Measurements from ENCODE around the gene ATP10D.

ATP10D gene

DNA sequence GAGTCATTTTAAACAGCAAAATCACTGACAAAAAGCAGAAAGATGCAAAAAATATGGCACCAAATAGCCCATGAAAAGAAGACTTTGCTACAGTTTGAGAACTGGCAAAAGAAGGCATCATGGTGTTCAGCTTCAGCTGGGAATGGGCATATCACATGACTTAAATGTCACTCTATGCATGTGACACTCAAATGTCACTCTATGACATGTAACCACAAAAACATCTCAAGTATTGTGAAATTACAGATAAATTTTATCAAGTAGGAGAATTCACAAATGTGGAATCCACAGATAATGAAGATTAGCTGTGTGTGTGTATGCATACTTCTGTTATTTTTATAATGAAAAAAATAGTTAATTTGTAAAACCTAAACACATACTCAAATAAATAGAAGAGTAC, 81.9 kb downstream of the ATP10D start:
- ChIA-PET POLR2A (no interaction called here), CTCF (interaction anchor here (1.4 to 2.1 kb wide), 3 partner anchors 10 to 55 kb away, joined by 3 to 7 read pairs (median 3); no protein-coding TSS in a partner anchor)
- peaks cover 4 to 23% (median 9%) of the 10 kb centered on the region in 4 experiments for H3K36me3 ChIP-seq (ENCODE audit: control insufficient read depth in 4 of 4, insufficient read depth in 4 of 4, low read length in 3 of 4)
- peak in 1 of 3 donors; percentile 33 for DNase-seq
- H3K4me1 ChIP-seq (ENCODE audit: control extremely low read depth in 1 of 4, control insufficient read depth in 4 of 4, insufficient read depth in 4 of 4, low read length in 3 of 4): peaks cover 0 to 9% (median 8%) of the 10 kb centered on the region in 4 experiments
- no peaks in the 10 kb centered on the region for H3K27me3 ChIP-seq (replicated peaks in 2 of 5; ENCODE audit: control insufficient read depth in 4 of 5, insufficient read depth in 5 of 5, low read length in 4 of 5)
- no peaks in the 10 kb centered on the region for H3K9me3 ChIP-seq (ENCODE audit: control extremely low read depth in 1 of 5, control insufficient read depth in 4 of 5, insufficient read depth in 2 of 5, low read depth in 1 of 5, low read length in 4 of 5)
- H3K4me3 ChIP-seq (ENCODE audit: control insufficient read depth in 1 of 7, extremely low read depth in 1 of 7, insufficient read depth in 4 of 7, low read depth in 2 of 7, low read length in 6 of 7): no peak overlapping the region
- H3K27ac ChIP-seq (ENCODE audit: insufficient read depth in 1 of 2, low read depth in 1 of 2, low read length in 2 of 2, poor library complexity in 1 of 2, severe bottlenecking in 2 of 2): no peak overlapping the region

DNA sequence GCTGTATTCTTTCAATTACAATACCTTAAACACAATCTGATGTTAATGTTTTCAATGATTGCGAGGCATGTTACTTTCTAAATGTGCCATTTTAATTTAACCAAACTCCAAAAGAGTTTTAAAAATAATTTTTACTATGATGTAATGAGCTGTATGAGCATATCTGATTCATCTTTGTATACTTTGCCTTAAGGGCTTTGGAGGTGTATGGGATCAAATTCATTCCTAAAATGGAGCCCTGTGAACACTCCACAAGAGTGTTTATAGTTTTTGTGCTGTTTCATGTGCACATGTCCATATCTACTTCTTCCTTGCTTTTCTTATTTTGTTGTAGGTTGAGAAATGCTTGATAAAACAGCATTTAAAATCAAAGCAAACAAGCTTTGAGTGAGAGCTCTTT, 82.4 kb downstream of the ATP10D start:
- Histone ChIP-seq H3K27me3 (replicated peaks in 2 of 5; ENCODE audit: control insufficient read depth in 4 of 5, insufficient read depth in 5 of 5, low read length in 4 of 5) (no peaks in the 10 kb centered on the region), H3K36me3 (ENCODE audit: control insufficient read depth in 4 of 4, insufficient read depth in 4 of 4, low read length in 3 of 4) (peaks cover 4 to 28% (median 9%) of the 10 kb centered on the region in 4 experiments), H3K4me1 (ENCODE audit: control extremely low read depth in 1 of 4, control insufficient read depth in 4 of 4, insufficient read depth in 4 of 4, low read length in 3 of 4) (peaks cover 0 to 9% (median 8%) of the 10 kb centered on the region in 4 experiments), H3K27ac (ENCODE audit: insufficient read depth in 1 of 2, low read depth in 1 of 2, low read length in 2 of 2, poor library complexity in 1 of 2, severe bottlenecking in 2 of 2) (no peak overlapping the region), H3K9me3 (ENCODE audit: control extremely low read depth in 1 of 5, control insufficient read depth in 4 of 5, insufficient read depth in 2 of 5, low read depth in 1 of 5, low read length in 4 of 5) (no peaks in the 10 kb centered on the region), H3K4me3 (ENCODE audit: control insufficient read depth in 1 of 7, extremely low read depth in 1 of 7, insufficient read depth in 4 of 7, low read depth in 2 of 7, low read length in 6 of 7) (no peak overlapping the region)
- no peak for DNase-seq
- whole genome bisulfite sequencing (ENCODE audit: insufficient coverage): no CpG with 5 or more reads among the region's 1 CpG
- ChIA-PET CTCF (interaction anchor here (1.1 to 2.1 kb wide), 4 partner anchors 10 to 138 kb away, joined by 3 to 7 read pairs (median 3); no protein-coding TSS in a partner anchor), POLR2A (no interaction called here)

DNA sequence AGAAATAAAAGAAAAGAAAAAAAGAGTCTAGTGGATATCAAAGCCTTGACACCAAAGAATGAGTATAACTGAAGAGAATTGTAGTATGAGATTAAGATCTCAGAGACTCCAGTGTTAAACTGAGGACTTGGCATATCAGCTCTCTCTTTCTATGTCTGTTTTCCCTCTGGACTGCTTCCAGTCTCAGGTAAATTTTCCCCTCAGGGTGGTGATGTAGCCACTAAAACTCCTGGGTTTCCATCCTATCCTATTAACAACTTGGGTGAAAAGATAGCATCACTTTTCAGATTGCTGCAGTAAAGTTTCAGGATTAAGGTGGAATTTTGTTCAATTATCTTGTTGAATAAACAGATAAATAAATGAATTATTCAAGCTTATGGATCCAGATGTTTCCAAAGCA, 85.7 kb downstream of the ATP10D start:
- no peak overlapping the region for H3K27ac ChIP-seq (ENCODE audit: insufficient read depth in 1 of 2, low read depth in 1 of 2, low read length in 2 of 2, poor library complexity in 1 of 2, severe bottlenecking in 2 of 2)
- H3K27me3 ChIP-seq (replicated peaks in 2 of 5; ENCODE audit: control insufficient read depth in 4 of 5, insufficient read depth in 5 of 5, low read length in 4 of 5): no peaks in the 10 kb centered on the region
- DNase-seq: no peak
- no peaks in the 10 kb centered on the region for H3K9me3 ChIP-seq (ENCODE audit: control extremely low read depth in 1 of 5, control insufficient read depth in 4 of 5, insufficient read depth in 2 of 5, low read depth in 1 of 5, low read length in 4 of 5)
- H3K36me3 ChIP-seq (ENCODE audit: control insufficient read depth in 4 of 4, insufficient read depth in 4 of 4, low read length in 3 of 4): peaks cover 6 to 50% (median 18%) of the 10 kb centered on the region in 4 experiments
- ChIA-PET POLR2A (no interaction called here), CTCF (interaction anchor here (0.6 kb wide), 1 partner anchor 122 kb away, joined by 3 read pairs; no protein-coding TSS in a partner anchor)
- H3K4me1 ChIP-seq (ENCODE audit: control extremely low read depth in 1 of 4, control insufficient read depth in 4 of 4, insufficient read depth in 4 of 4, low read length in 3 of 4): no peaks in the 10 kb centered on the region
- no peak overlapping the region for H3K4me3 ChIP-seq (ENCODE audit: control insufficient read depth in 1 of 7, extremely low read depth in 1 of 7, insufficient read depth in 4 of 7, low read depth in 2 of 7, low read length in 6 of 7)

DNA sequence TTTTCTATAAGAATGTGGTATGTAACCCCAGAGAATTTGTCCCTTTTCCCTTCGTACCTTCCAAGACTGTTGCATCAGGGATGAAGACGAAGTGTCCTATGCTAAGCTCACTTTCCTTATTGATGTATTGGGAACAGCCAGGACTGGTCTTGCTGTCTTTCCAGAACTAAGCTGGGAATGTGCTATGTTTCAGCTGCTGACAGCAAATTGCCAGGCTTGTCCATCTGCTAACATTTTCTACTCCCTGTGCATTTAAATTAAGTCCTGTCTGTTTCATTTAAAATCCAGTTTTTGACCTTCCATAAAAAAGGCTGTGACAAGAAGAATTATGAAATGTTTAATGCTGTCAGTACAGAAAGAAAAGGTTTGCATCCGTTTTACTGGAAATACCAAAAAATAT, 87.9 kb downstream of the ATP10D start:
- Histone ChIP-seq H3K27ac (ENCODE audit: insufficient read depth in 1 of 2, low read depth in 1 of 2, low read length in 2 of 2, poor library complexity in 1 of 2, severe bottlenecking in 2 of 2) (no peak overlapping the region), H3K36me3 (ENCODE audit: control insufficient read depth in 4 of 4, insufficient read depth in 4 of 4, low read length in 3 of 4) (peaks cover 6 to 57% (median 19%) of the 10 kb centered on the region in 4 experiments), H3K4me3 (ENCODE audit: control insufficient read depth in 1 of 7, extremely low read depth in 1 of 7, insufficient read depth in 4 of 7, low read depth in 2 of 7, low read length in 6 of 7) (no peak overlapping the region), H3K9me3 (ENCODE audit: control extremely low read depth in 1 of 5, control insufficient read depth in 4 of 5, insufficient read depth in 2 of 5, low read depth in 1 of 5, low read length in 4 of 5) (no peaks in the 10 kb centered on the region), H3K27me3 (replicated peaks in 2 of 5; ENCODE audit: control insufficient read depth in 4 of 5, insufficient read depth in 5 of 5, low read length in 4 of 5) (no peaks in the 10 kb centered on the region), H3K4me1 (ENCODE audit: control extremely low read depth in 1 of 4, control insufficient read depth in 4 of 4, insufficient read depth in 4 of 4, low read length in 3 of 4) (no peaks in the 10 kb centered on the region)
- WGBS (ENCODE audit: insufficient coverage): 100% methylated on average over 2 of the region's 3 CpGs
- DNase-seq: no peak
- POLR2A ChIA-PET: no interaction called here
- CTCF ChIA-PET: interaction anchor here (1.5 kb wide), 1 partner anchor 10 kb away, joined by 4 read pairs; no protein-coding TSS in a partner anchor

DNA sequence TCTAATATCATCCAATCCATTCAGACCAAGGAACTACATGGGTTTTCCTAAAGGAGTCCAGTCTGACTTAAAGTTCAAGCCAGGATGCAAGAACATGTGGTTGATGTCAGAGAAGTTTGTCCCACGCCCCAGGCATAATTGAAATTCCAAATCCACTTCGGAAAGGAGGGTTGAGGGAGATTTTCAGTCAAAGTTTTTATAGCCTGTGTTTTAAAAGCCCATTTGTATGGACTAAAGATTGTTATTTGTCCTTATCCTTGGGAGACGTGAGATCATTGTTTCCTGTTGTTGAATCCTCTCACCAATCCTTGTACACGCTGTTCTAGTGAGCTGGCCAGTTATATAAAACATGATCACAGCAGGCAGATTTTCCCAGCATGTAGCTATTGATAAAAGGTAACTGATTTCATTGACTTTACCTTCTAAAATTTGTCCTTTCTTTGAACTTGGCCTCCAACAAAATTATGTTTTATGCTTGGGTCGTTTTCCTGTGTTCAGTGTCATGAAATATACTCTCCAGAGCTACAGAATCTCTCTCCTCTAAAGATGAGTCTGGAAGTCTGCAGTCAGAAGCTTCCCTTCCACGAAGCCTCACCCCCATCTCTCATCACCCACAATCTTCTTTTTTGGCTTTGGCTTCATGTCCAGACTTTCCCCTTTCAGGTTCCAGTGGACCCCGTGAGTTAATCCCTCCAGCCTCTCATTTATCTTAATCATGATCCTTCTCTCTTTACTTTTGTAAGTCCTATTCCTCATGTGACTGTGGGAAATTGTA, 92.9 kb downstream of the ATP10D start:
- Histone ChIP-seq H3K4me3 (ENCODE audit: control insufficient read depth in 1 of 7, extremely low read depth in 1 of 7, insufficient read depth in 4 of 7, low read depth in 2 of 7, low read length in 6 of 7) (no peak overlapping the region), H3K36me3 (ENCODE audit: control insufficient read depth in 4 of 4, insufficient read depth in 4 of 4, low read length in 3 of 4) (peaks cover 5 to 49% (median 17%) of the 10 kb centered on the region in 4 experiments), H3K27ac (ENCODE audit: insufficient read depth in 1 of 2, low read depth in 1 of 2, low read length in 2 of 2, poor library complexity in 1 of 2, severe bottlenecking in 2 of 2) (no peak overlapping the region), H3K9me3 (ENCODE audit: control extremely low read depth in 1 of 5, control insufficient read depth in 4 of 5, insufficient read depth in 2 of 5, low read depth in 1 of 5, low read length in 4 of 5) (no peaks in the 10 kb centered on the region), H3K4me1 (ENCODE audit: control extremely low read depth in 1 of 4, control insufficient read depth in 4 of 4, insufficient read depth in 4 of 4, low read length in 3 of 4) (no peaks in the 10 kb centered on the region), H3K27me3 (replicated peaks in 2 of 5; ENCODE audit: control insufficient read depth in 4 of 5, insufficient read depth in 5 of 5, low read length in 4 of 5) (no peaks in the 10 kb centered on the region)
- ChIA-PET POLR2A (no interaction called here), CTCF (interaction anchor here (2.5 kb wide), 1 partner anchor 11 kb away, joined by 7 read pairs; no protein-coding TSS in a partner anchor)
- WGBS (ENCODE audit: insufficient coverage): 96% methylated on average over 5 of the region's 7 CpGs
- no peak for DNase-seq

DNA sequence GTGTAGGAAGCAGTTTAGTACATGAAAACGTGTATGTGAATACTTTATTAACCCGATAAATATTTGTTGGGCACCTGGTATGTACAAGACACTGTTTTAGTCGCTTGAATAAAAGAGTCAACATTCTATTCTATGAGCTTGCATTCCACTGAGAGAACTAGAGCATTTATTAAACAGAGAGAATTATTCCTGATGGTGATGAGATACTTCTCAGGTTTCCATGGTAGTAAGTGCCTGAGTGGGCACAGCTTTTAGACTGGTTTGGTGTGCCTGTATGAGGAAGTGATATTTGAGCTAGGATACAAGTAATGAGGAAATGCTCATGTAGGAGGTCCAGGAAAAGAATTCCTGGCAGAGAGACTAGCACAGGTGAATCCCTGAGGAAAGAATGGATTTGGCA, 94.2 kb downstream of the ATP10D start:
- no peak for DNase-seq
- no peak overlapping the region for H3K4me3 ChIP-seq (ENCODE audit: control insufficient read depth in 1 of 7, extremely low read depth in 1 of 7, insufficient read depth in 4 of 7, low read depth in 2 of 7, low read length in 6 of 7)
- H3K27ac ChIP-seq (ENCODE audit: insufficient read depth in 1 of 2, low read depth in 1 of 2, low read length in 2 of 2, poor library complexity in 1 of 2, severe bottlenecking in 2 of 2): no peak overlapping the region
- peaks cover 5 to 51% (median 14%) of the 10 kb centered on the region in 4 experiments for H3K36me3 ChIP-seq (ENCODE audit: control insufficient read depth in 4 of 4, insufficient read depth in 4 of 4, low read length in 3 of 4)
- no peaks in the 10 kb centered on the region for H3K9me3 ChIP-seq (ENCODE audit: control extremely low read depth in 1 of 5, control insufficient read depth in 4 of 5, insufficient read depth in 2 of 5, low read depth in 1 of 5, low read length in 4 of 5)
- ChIA-PET POLR2A (no interaction called here), CTCF (no interaction called here)
- no peaks in the 10 kb centered on the region for H3K4me1 ChIP-seq (ENCODE audit: control extremely low read depth in 1 of 4, control insufficient read depth in 4 of 4, insufficient read depth in 4 of 4, low read length in 3 of 4)
- no peaks in the 10 kb centered on the region for H3K27me3 ChIP-seq (replicated peaks in 2 of 5; ENCODE audit: control insufficient read depth in 4 of 5, insufficient read depth in 5 of 5, low read length in 4 of 5)
- no CpG with 5 or more reads among the region's 3 CpGs for WGBS (ENCODE audit: insufficient coverage)

DNA sequence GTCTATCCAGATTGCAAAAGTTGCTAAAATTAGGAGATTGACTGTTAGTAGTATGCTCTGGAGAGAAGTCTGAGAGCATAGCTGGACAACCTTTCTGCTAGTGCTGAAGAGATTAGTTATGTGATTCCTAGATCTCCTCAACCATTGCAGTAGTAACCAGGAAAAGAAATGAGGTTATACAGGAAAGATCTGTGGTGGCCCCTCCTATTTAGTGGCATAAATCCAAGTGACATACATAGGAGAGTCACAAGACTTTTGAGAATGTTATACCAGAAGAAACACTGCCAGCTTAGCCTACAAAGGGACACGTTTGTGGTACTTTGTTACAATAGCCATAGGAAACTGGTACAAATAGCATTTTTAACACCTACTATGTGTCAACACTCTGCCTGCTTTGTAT, 105.2 kb downstream of the ATP10D start:
- POLR2A ChIA-PET: no interaction called here
- DNase-seq: no peak
- 86% methylated on average over 1 of the region's 1 CpG for WGBS (ENCODE audit: insufficient coverage)
- Histone ChIP-seq H3K27me3 (replicated peaks in 2 of 5; ENCODE audit: control insufficient read depth in 4 of 5, insufficient read depth in 5 of 5, low read length in 4 of 5) (no peaks in the 10 kb centered on the region), H3K27ac (ENCODE audit: insufficient read depth in 1 of 2, low read depth in 1 of 2, low read length in 2 of 2, poor library complexity in 1 of 2, severe bottlenecking in 2 of 2) (no peak overlapping the region), H3K9me3 (ENCODE audit: control extremely low read depth in 1 of 5, control insufficient read depth in 4 of 5, insufficient read depth in 2 of 5, low read depth in 1 of 5, low read length in 4 of 5) (peaks cover 3 to 20% (median 9%) of the 10 kb centered on the region in 5 experiments), H3K4me3 (ENCODE audit: control insufficient read depth in 1 of 7, extremely low read depth in 1 of 7, insufficient read depth in 4 of 7, low read depth in 2 of 7, low read length in 6 of 7) (peak overlapping the region in 1 of 7 experiments; percentile 24), H3K4me1 (ENCODE audit: control extremely low read depth in 1 of 4, control insufficient read depth in 4 of 4, insufficient read depth in 4 of 4, low read length in 3 of 4) (no peaks in the 10 kb centered on the region), H3K36me3 (ENCODE audit: control insufficient read depth in 4 of 4, insufficient read depth in 4 of 4, low read length in 3 of 4) (peaks cover 9 to 68% (median 35%) of the 10 kb centered on the region in 4 experiments)
- CTCF ChIA-PET: no interaction called here

Measured in common myeloid progenitor, CD34-positive (primary cell).